ENCODE measurements around the gene CDKN1A.
A peak's percentile ranks its signal among the peaks of the same experiment; 100 is the strongest.
"Not testable (repeated sequence)": the region's sequence is repeated elsewhere in the genome, so short reads cannot be mapped to it uniquely, and the experiment has no call there.

The CDKN1A gene

DNA sequence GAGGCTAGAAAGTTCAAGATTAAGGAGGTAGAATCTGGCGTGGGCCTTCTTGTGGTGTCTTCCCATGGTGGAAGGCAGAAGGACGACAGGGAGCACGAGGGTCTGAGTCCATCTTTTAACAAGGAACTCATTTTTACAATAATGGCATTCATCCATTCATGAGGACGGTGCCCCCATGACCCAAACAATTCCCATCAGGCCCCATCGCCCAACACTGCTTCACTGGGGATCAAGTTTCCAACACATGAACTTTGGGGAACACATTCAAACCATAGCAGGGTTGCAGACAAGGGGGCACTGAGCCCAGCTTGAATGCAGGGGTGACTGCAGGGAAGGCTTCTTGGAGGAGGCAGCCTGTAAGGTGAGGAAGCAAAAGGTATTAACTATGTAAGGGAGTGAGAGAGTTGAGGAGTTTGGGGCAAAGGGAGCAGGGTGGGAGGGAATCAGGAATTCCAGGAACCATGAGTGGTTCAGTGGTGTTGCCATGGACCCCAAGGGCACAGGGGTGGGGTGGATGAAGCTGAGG is 24.6 kb downstream of the CDKN1A start:
- Mint-ChIP-seq H3K27ac (peak overlapping the region; percentile 76), H3K27me3 (no peaks in the 10 kb centered on the region), H3K36me3 (peaks cover 2% of the 10 kb centered on the region), H3K9me3 (no peaks in the 10 kb centered on the region), H3K4me1 (peaks cover 29% of the 10 kb centered on the region), H3K4me3 (no peak overlapping the region)
- DNase-seq (ENCODE audit: low spot score in 2 of 2) (no peak), ATAC-seq (ENCODE audit: low read depth) (no peak)

DNA sequence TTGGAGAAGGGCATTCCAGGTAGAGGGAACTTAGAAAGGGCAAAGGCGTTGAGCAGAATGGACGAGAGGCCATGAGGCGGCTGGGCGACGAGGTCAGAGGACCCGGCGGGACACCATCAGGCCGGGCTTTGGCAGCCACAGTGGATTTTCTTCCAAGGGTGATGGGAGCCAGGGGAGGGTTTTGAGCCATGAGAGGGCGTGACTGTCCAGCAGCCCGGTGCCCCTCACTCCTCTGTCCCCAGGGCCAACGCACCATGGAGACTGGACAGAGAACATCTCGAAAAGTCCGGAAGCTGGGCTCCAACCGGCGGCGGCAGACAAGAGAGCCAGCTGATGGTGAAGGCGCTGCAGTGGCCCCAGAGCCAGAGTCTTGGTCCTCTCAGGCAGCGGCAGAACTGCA is 25.5 kb downstream of the CDKN1A start:
- H3K36me3 Mint-ChIP-seq: peaks cover 2% of the 10 kb centered on the region
- DNase-seq (ENCODE audit: low spot score in 2 of 2) (no peak), ATAC-seq (ENCODE audit: low read depth) (no peak)
- H3K27me3 Mint-ChIP-seq: no peaks in the 10 kb centered on the region
- H3K27ac Mint-ChIP-seq: no peak overlapping the region
- H3K4me3 Mint-ChIP-seq: no peak overlapping the region
- peaks cover 21% of the 10 kb centered on the region for H3K4me1 Mint-ChIP-seq
- no peaks in the 10 kb centered on the region for H3K9me3 Mint-ChIP-seq

DNA sequence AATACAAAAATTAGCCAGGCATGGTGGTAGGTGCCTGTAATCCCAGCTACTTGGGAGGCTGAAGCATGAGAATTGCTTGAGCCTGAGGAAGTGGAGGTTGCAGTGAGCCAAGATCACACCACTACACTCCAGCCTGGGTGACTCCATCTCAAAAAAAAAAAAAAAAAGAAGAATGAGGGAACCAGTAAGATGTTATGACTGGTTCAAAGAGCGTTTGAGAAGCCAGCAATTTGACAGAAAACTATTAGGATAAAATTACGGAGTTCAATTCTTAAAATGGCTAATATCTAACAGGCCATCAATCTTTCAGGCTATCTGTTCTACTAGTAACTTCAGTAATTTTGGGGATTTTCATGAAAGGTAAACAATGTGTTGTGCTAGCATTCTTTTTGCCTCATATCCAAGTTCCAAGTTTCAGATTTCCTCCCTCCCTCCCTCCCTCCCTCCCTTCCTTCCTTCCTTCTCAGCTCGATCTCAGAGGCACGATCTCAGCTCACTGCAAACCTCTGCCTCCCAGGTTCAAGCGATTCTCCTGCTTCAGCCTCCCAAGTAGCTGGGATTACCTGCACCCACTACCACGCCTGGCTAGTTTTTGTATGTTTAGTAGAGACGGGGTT is 26.6 kb downstream of the CDKN1A start:
- not testable (repeated sequence) for H3K27ac Mint-ChIP-seq; H3K4me3 Mint-ChIP-seq; H3K27me3 Mint-ChIP-seq; ATAC-seq (ENCODE audit: low read depth); H3K9me3 Mint-ChIP-seq; DNase-seq (ENCODE audit: low spot score in 2 of 2); H3K36me3 Mint-ChIP-seq
- peaks cover 16% of the 10 kb centered on the region for H3K4me1 Mint-ChIP-seq

DNA sequence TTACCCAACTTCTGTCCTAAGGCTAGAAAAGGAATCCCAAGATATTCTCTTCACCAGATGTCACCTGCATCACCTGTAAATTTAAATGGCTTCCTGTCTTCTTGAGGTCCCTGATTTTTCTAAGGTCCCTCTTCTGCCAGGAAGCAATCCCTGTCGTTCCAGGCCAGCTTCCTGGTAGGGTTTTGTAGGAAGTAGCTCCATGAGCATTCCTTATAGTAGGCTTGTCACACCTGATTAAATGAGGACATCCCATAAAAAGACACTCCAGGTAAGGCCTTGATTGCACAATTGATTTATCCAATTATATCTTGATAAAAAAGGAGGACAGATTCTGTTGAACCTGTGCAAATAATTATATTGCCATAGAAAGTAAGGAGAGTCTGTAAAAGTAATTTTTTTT is 27.8 kb downstream of the CDKN1A start:
- ATAC-seq (ENCODE audit: low read depth) (no peak), DNase-seq (ENCODE audit: low spot score in 2 of 2) (no peak)
- H3K27ac Mint-ChIP-seq: no peak overlapping the region
- no peaks in the 10 kb centered on the region for H3K9me3 Mint-ChIP-seq
- H3K4me3 Mint-ChIP-seq: no peak overlapping the region
- peaks cover 13% of the 10 kb centered on the region for H3K4me1 Mint-ChIP-seq
- H3K36me3 Mint-ChIP-seq: peaks cover 2% of the 10 kb centered on the region
- no peaks in the 10 kb centered on the region for H3K27me3 Mint-ChIP-seq

DNA sequence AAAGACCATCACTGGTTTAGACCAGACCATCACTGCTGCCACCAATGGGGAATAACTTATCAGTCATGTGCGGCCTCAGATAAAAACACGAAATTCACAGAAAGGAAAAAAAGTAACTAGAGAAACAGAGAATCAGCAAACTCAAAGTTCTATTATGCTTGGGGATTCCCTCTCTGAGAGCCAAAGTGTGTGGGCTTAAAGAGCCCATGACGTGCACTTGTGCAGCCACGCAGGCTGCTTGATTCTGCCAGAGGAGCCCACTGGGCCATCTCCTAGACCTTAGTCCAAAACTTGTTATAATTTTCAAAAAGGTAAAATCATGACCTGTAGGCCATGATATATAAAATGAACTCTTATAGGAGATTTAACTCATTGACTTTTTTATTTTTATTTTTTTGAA is 34.3 kb downstream of the CDKN1A start:
- Mint-ChIP-seq H3K27ac (no peak overlapping the region), H3K36me3 (no peaks in the 10 kb centered on the region), H3K27me3 (no peaks in the 10 kb centered on the region), H3K4me1 (peaks cover 2% of the 10 kb centered on the region), H3K9me3 (no peaks in the 10 kb centered on the region), H3K4me3 (no peak overlapping the region)
- no peak for DNase-seq (ENCODE audit: low spot score in 2 of 2)
- no peak for ATAC-seq (ENCODE audit: low read depth)

DNA sequence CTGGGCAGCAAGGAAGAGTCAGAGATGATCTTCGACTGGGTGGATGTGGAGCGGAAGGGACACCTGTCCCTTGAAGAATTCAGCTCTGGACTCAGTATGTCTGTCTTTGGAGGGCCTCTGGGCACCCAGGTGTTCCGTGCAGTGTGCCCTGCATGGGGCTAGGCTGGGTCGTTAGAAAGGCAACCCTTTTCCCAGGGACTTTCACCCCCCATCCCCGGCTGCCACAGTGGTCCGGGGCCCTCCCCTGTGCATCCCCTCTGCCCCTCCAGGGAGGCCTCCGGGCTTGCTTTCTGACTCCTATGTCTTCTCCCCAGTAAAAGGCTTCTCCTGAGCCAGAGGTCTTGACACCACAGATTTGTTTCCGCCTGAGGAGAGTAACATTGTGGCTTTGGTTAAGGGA is 35.3 kb downstream of the CDKN1A start:
- Mint-ChIP-seq H3K9me3 (no peaks in the 10 kb centered on the region), H3K27ac (no peak overlapping the region), H3K4me1 (peaks cover 2% of the 10 kb centered on the region), H3K27me3 (no peaks in the 10 kb centered on the region), H3K36me3 (no peaks in the 10 kb centered on the region), H3K4me3 (no peak overlapping the region)
- DNase-seq (ENCODE audit: low spot score in 2 of 2) (no peak), ATAC-seq (ENCODE audit: low read depth) (no peak)

DNA sequence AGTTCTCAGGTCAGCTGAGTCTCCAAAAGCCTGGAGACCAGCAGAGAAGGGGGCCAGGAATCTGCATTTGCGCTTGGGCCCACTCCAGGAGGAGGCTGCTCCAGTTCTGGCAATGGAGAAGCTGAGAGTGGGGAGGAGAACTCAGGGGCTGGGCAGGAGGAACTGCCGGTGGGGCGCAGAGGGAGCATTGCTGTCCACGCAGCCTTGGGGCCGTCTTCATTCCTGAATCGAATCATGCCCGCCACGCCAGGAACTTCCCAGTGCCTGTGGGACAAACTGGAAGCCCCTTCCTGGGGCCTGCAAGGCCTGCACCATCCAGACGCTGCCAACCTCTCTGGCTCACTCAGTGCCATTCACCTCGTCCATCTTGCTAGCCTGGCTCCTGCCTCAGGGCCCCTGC is 36.0 kb downstream of the CDKN1A start:
- ATAC-seq (ENCODE audit: low read depth): no peak

DNA sequence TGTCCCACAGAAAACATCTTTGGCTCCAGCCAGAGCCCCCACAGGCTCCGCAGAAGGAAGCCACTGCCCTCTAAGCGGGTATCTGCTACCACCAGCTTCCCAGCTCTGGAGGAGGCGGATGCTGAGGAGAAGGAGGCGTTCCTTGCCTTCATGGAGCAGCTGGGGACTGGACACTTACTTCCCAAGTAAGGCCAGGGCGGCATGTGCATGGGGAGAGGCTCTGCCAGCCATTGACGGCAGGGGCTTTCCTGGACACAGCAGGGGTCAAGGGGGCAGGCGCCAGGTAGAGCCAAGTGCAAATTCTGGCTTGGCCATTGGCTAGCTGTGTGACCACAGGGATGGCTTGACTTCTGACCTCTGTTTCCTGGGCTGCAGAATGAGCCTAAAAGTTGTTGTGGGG is 37.0 kb downstream of the CDKN1A start:
- H3K9me3 Mint-ChIP-seq: no peaks in the 10 kb centered on the region

More for the DNA sequence above, 36.0 kb downstream of the CDKN1A start:
- no peak for DNase-seq (ENCODE audit: low spot score in 2 of 2)
- Mint-ChIP-seq H3K36me3 (no peaks in the 10 kb centered on the region), H3K27ac (no peak overlapping the region), H3K4me1 (peaks cover 5% of the 10 kb centered on the region), H3K4me3 (no peak overlapping the region), H3K9me3 (no peaks in the 10 kb centered on the region), H3K27me3 (no peaks in the 10 kb centered on the region)

DNA sequence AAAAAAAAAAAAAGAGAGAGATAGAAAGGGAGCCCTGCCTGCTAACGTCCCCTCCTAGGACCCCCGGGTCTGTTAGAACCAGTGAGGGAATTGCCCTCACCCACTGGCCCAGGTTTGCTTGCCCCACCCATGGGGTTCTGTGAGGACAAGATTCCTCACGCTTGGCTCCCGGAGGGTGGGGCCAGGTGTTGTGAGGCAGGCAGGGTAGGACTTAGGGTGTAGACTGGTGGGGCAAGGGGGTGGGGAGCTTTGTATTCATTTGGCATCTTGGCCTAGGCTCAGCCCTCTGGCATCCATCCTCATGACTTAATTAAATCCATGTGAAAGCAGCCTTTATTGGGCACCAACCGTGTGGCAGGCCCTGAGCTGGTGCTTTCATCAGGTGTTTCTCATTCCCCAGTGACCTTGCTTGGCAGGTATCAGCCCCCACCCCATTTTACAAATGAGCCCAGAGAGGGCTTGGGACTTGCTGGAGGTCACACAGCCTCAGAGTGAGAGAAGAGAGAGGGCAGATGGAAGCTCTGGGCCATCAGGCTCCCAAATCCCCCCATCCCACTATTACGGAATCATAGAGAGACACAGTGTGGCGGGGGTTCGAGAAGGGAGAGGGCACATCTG is 38.1 kb downstream of the CDKN1A start:
- Mint-ChIP-seq H3K4me1 (peaks cover 13% of the 10 kb centered on the region), H3K4me3 (no peak overlapping the region), H3K9me3 (no peaks in the 10 kb centered on the region), H3K36me3 (no peaks in the 10 kb centered on the region), H3K27me3 (no peaks in the 10 kb centered on the region), H3K27ac (peak overlapping the region; percentile 22)
- DNase-seq (ENCODE audit: low spot score in 2 of 2): no peak
- no peak for ATAC-seq (ENCODE audit: low read depth)

More for the DNA sequence above, 37.0 kb downstream of the CDKN1A start:
- H3K27ac Mint-ChIP-seq: no peak overlapping the region
- H3K4me3 Mint-ChIP-seq: no peak overlapping the region
- peaks cover 10% of the 10 kb centered on the region for H3K4me1 Mint-ChIP-seq
- no peaks in the 10 kb centered on the region for H3K27me3 Mint-ChIP-seq
- H3K36me3 Mint-ChIP-seq: no peaks in the 10 kb centered on the region
- DNase-seq (ENCODE audit: low spot score in 2 of 2) (no peak), ATAC-seq (ENCODE audit: low read depth) (no peak)

DNA sequence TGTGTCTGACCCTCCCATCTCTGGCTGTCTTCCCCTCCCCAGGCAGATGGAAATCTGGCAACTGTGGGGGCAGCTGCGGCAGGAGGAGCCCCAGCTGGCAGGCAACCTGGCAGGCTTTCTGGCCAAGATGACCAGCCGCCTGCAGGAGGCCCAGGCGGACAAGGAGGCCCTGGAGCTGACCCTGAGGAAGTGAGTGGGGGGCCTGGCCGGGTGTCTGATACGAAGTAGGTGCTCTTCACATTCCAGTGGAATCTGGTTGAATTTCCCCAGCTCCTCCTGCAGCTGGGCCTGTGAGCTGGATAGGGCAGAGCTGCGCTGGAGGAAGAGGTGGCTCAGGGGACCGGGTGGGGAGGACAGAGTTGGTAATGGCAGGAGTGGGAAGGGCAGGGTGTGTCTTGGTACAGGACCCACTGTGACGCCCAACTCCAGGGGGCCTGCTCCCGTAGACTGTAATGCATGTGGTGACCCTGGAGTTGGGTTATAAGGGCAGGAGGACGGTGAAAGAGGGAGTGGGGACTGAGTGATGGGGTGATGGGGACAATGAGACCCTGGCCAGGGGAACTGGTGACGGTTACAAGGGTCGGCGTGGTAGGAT is 38.8 kb downstream of the CDKN1A start:
- H3K9me3 Mint-ChIP-seq: no peaks in the 10 kb centered on the region
- peaks cover 13% of the 10 kb centered on the region for H3K4me1 Mint-ChIP-seq
- DNase-seq (ENCODE audit: low spot score in 2 of 2): no peak
- ATAC-seq (ENCODE audit: low read depth): no peak
- H3K27ac Mint-ChIP-seq: peak overlapping the region; percentile 22
- no peaks in the 10 kb centered on the region for H3K36me3 Mint-ChIP-seq
- no peaks in the 10 kb centered on the region for H3K27me3 Mint-ChIP-seq
- no peak overlapping the region for H3K4me3 Mint-ChIP-seq

DNA sequence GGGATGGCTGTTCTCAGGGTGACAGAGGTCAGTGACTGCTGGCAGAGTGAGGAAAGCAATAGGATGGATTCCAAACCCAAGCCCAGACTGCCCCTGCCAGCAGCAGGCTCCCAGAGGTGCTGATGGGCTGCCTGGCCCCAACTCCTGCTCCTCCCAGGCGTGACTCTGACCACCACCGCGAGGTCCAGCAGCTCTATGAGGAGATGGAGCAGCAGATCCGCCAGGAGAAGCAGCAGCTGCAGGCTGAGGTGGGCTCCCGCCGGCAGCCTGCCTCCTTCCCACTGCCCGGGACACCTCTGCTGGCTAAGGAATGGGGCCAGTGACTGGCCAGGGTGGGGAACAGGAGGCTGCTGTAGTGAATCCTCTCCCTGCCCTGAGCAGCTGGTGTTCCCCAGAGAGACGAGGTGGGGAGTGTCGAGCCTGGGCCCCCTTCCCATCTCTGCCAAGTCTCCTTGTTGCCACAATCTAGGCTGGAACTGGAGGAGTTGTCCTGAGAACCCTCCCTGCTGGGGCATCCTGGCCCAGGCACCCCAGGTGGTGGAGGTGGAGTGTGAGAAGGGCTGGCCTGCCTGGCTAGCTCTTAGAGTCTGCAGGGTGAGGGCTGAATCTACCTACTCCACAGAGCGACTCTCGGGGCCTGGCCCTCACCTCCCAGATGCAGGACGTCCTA is 39.5 kb downstream of the CDKN1A start:
- no peak for ATAC-seq (ENCODE audit: low read depth)
- Mint-ChIP-seq H3K27me3 (no peaks in the 10 kb centered on the region), H3K27ac (peak overlapping the region; percentile 22), H3K4me1 (peaks cover 13% of the 10 kb centered on the region), H3K4me3 (no peak overlapping the region), H3K36me3 (no peaks in the 10 kb centered on the region), H3K9me3 (no peaks in the 10 kb centered on the region)
- DNase-seq (ENCODE audit: low spot score in 2 of 2): no peak

DNA sequence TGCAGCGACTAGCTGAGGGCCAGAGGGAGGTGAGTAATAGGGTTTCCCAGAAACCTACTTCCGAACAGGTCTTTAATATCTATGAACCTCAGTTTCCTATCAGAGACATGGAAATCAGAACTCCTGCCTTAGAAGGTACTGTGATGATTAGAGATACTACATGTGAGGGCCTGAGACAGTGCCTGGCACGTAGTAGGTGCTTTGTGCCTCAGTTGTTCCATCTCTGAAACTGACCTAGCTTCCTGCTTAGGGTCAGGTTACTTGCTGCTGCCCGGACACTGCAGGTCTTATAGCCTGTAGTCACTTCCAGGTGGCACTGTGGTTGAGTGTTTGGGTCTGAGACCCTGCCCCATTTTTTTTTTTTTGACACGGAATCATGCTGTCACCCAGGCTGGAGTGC is 40.0 kb downstream of the CDKN1A start:
- no peak overlapping the region for H3K27ac Mint-ChIP-seq

DNA sequence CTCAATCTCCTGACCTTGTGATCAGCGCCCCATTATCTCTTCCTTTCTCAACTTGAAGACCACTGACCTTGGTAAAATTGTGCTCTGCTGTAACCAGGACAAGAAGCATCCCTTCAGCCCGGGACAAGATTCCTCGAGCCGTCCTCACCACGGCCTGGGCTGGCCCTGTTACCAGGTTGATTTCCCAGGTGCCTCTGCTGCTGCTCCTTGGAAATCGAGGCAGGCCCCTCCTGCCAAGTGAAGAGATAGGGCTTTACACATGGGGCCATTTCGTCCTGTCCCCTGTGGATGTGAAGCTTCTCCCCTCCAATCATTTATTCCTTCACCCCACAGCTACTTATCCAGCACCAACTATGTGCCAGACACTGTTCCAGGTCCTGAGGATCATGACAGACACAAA is 40.6 kb downstream of the CDKN1A start:
- Mint-ChIP-seq H3K9me3 (no peaks in the 10 kb centered on the region), H3K4me3 (no peak overlapping the region), H3K4me1 (peaks cover 13% of the 10 kb centered on the region), H3K36me3 (no peaks in the 10 kb centered on the region), H3K27ac (no peak overlapping the region), H3K27me3 (no peaks in the 10 kb centered on the region)
- ATAC-seq (ENCODE audit: low read depth) (no peak), DNase-seq (ENCODE audit: low spot score in 2 of 2) (no peak)

More for the DNA sequence above, 40.0 kb downstream of the CDKN1A start:
- Mint-ChIP-seq H3K9me3 (no peaks in the 10 kb centered on the region), H3K27me3 (no peaks in the 10 kb centered on the region), H3K36me3 (no peaks in the 10 kb centered on the region), H3K4me1 (peaks cover 13% of the 10 kb centered on the region), H3K4me3 (no peak overlapping the region)
- ATAC-seq (ENCODE audit: low read depth): no peak
- DNase-seq (ENCODE audit: low spot score in 2 of 2): no peak
